GM23338 (cell line): Measurements from ENCODE around the gene RGS3. TPM values are rescaled to one million over a fixed set of nuclear protein-coding genes. Genes with fewer than 3 reads are reported as not detected.

Experiments
- ATAC-seq: fragments of 200-7000 bp; cut with Tn5 transposase; 3 replicates; pipeline ENCODE4 v1.9.1; 2020
- DNase-seq: peaks from one replicate; pipeline ENCODE4 v3.0.0-alpha.2; 2015; ENCODE audit warnings: low spot score
- H2AFZ ChIP-seq: fragments of 200-600 bp; sonication (generic); 2 replicates; pipeline ENCODE4 v1.8.0; 2016; ENCODE audit warnings: antibody characterized with exemption, mild to moderate bottlenecking, moderate library complexity
- H3F3A ChIP-seq: fragments of 200-600 bp; sonication (generic); replicated peaks from 2 replicates; pipeline ENCODE4 v1.8.0; 2017; ENCODE audit warnings: antibody characterized with exemption, mixed run types, low read depth
- H3K27ac ChIP-seq: fragments of 200-600 bp; sonication (generic); 2 replicates; pipeline ENCODE4 v1.6.1; 2016; ENCODE audit warnings: low read depth
- H3K27me3 ChIP-seq: fragments of 200-600 bp; sonication (generic); 2 replicates; pipeline ENCODE4 v1.8.0; 2016; ENCODE audit warnings: mild to moderate bottlenecking, mixed run types, moderate library complexity; ENCODE audit not compliant: insufficient read depth
- H3K36me3 ChIP-seq: fragments of 200-600 bp; sonication (generic); 2 replicates; pipeline ENCODE4 v1.8.0; 2016; ENCODE audit warnings: mild to moderate bottlenecking; ENCODE audit not compliant: insufficient read depth
- H3K4me1 ChIP-seq: fragments of 200-600 bp; sonication (generic); 2 replicates; pipeline ENCODE4 v1.8.0; 2016; ENCODE audit warnings: mild to moderate bottlenecking, moderate library complexity; ENCODE audit not compliant: insufficient read depth
- H3K4me2 ChIP-seq: fragments of 200-600 bp; sonication (generic); 2 replicates; pipeline ENCODE4 v1.7.1; 2017; ENCODE audit warnings: mixed run types
- H3K4me3 ChIP-seq: fragments of 200-600 bp; sonication (generic); 2 replicates; pipeline ENCODE4 v1.6.1; 2016; ENCODE audit warnings: mixed run types
- H3K79me2 ChIP-seq: fragments of 200-600 bp; sonication (generic); replicated peaks from 2 replicates; pipeline ENCODE4 v1.8.0; 2017; ENCODE audit warnings: mild to moderate bottlenecking; ENCODE audit not compliant: insufficient read depth
- H3K9me2 ChIP-seq: fragments of 200-600 bp; sonication (generic); 2 replicates; pipeline ENCODE4 v1.8.0; 2017; ENCODE audit not compliant: insufficient read depth
- H4K20me1 ChIP-seq: fragments of 200-600 bp; sonication (generic); replicated peaks from 2 replicates; pipeline ENCODE4 v1.8.0; 2017; ENCODE audit warnings: mild to moderate bottlenecking; ENCODE audit not compliant: insufficient read depth
- H3K27ac Mint-ChIP-seq: 2 replicates; pipeline ENCODE4 v1.8.0; 2020; ENCODE audit warnings: inconsistent platforms, mild to moderate bottlenecking, moderate library complexity, mixed read lengths
- H3K27me3 Mint-ChIP-seq: 3 replicates; pipeline ENCODE4 v1.8.0; 2022; ENCODE audit warnings: low read depth, mild to moderate bottlenecking, moderate library complexity, mixed read lengths, inconsistent platforms; ENCODE audit not compliant: insufficient read depth, poor library complexity
- H3K36me3 Mint-ChIP-seq: 3 replicates; pipeline ENCODE4 v1.8.0; 2021; ENCODE audit warnings: low read depth, mild to moderate bottlenecking, inconsistent platforms, moderate library complexity, mixed read lengths
- H3K4me1 Mint-ChIP-seq: 3 replicates; pipeline ENCODE4 v1.8.0; 2020; ENCODE audit warnings: mild to moderate bottlenecking, inconsistent platforms, mixed read lengths
- H3K4me3 Mint-ChIP-seq: 3 replicates; pipeline ENCODE4 v1.8.0; 2021; ENCODE audit warnings: moderate library complexity, mild to moderate bottlenecking, inconsistent platforms, mixed read lengths
- H3K9me3 Mint-ChIP-seq: 3 replicates; pipeline ENCODE4 v1.8.0; 2020; ENCODE audit warnings: moderate library complexity, mild to moderate bottlenecking, inconsistent platforms, mixed read lengths
- CTCF ChIP-seq, 2 experiments: fragments of 200-600 bp in 1 of 2; sonication (generic) in 1 of 2; conservative IDR thresholded peaks; 2 replicates each; pipeline versions ENCODE4 v1.5.1 to v1.6.1; 2016 to 2017; ENCODE audit warnings: antibody characterized with exemption in 2 of 2, low read depth in 2 of 2, mild to moderate bottlenecking in 2 of 2, moderate library complexity in 1 of 2
- ETS1 ChIP-seq: IDR thresholded peaks from 2 replicates; pipeline ENCODE4 v1.6.1; 2016; ENCODE audit warnings: antibody characterized with exemption
- EZH2 ChIP-seq: fragments of 200-600 bp; sonication (generic); IDR thresholded peaks from one replicate; pipeline ENCODE4 v1.8.0; 2017; ENCODE audit warnings: antibody characterized with exemption, mild to moderate bottlenecking, low read depth; ENCODE audit not compliant: unreplicated experiment
- EZH2phosphoT487 ChIP-seq: fragments of 200-600 bp; sonication (generic); IDR thresholded peaks from one replicate; pipeline ENCODE4 v1.8.1; 2018; ENCODE audit warnings: antibody characterized with exemption; ENCODE audit not compliant: unreplicated experiment
- JUNB ChIP-seq: IDR thresholded peaks from one replicate; pipeline ENCODE4 v1.6.1; 2016; ENCODE audit warnings: antibody characterized with exemption; ENCODE audit not compliant: unreplicated experiment
- NANOG ChIP-seq: IDR thresholded peaks from 2 replicates; pipeline ENCODE4 v1.6.1; 2016; ENCODE audit warnings: antibody characterized with exemption, borderline replicate concordance
- POLR2AphosphoS5 ChIP-seq: IDR thresholded peaks from 2 replicates; pipeline ENCODE4 v1.6.1; 2016; ENCODE audit warnings: antibody characterized with exemption, low read depth
- ZNF331 ChIP-seq: fragments of 250-450 bp; sonication (Bioruptor Pico); IDR thresholded peaks from 2 replicates; pipeline ENCODE4 v1.5.0; 2020; ENCODE audit warnings: low read depth, mild to moderate bottlenecking, moderate library complexity
- polyA plus RNA-seq: library from polyadenylated mRNA; unstranded; fragments of >200 nt; fragmentation: Nextera tagmentation; extraction: Ambion mirVana; gene quantifications from 2 replicates; pipeline ENCODE4 v1.2.1, GENCODE V29; 2016
- total RNA-seq: library from RNA; depleted of rRNA; stranded (reverse); fragments of >200 nt; shearing (Covaris generic); gene quantifications from 2 replicates; pipeline ENCODE4 v1.2.3, GENCODE V29; 2014
- TF ChIP-seq, protein P1 (sequence below): IDR thresholded peaks from one replicate; pipeline ENCODE4 v1.6.1; 2018; ENCODE audit warnings: antibody characterized with exemption; ENCODE audit not compliant: unreplicated experiment
- TF ChIP-seq, protein P2 (sequence below): fragments of 250-450 bp; sonication (Bioruptor Pico); IDR thresholded peaks from 2 replicates; pipeline ENCODE4 v1.5.0; 2020; ENCODE audit warnings: mild to moderate bottlenecking, moderate library complexity

Gene RGS3
- total and polyA plus RNA-seq, 2 experiments from 2014 or later: 14.2 to 24.3 TPM

GRCh38 chr9:113603773-113604172 is 140.2 kb downstream of the RGS3 start (continued):
- no peak for TF ChIP-seq NANOG
- no peak for TF ChIP-seq POLR2AphosphoS5
- no peak for TF ChIP-seq EZH2phosphoT487
- TF ChIP-seq EZH2: no peak

GRCh38 chr9:113604393-113604792 is 140.9 kb downstream of the RGS3 start:
- Mint-ChIP-seq H3K27me3 (peaks cover 10% of the 10 kb centered on the region), H3K4me3 (no peak overlapping the region), H3K27ac (no peak overlapping the region), H3K36me3 (no peaks in the 10 kb centered on the region), H3K9me3 (no peaks in the 10 kb centered on the region), H3K4me1 (peaks cover 38% of the 10 kb centered on the region)
- H3K4me3 ChIP-seq: no peak overlapping the region
- no peak for DNase-seq
- no peak for TF ChIP-seq CTCF (conservative IDR thresholded peaks at IDR 0.05; ENCODE audit: low read depth in 2 of 2)
- no peak for TF ChIP-seq JUNB
- TF ChIP-seq, protein P1, sequence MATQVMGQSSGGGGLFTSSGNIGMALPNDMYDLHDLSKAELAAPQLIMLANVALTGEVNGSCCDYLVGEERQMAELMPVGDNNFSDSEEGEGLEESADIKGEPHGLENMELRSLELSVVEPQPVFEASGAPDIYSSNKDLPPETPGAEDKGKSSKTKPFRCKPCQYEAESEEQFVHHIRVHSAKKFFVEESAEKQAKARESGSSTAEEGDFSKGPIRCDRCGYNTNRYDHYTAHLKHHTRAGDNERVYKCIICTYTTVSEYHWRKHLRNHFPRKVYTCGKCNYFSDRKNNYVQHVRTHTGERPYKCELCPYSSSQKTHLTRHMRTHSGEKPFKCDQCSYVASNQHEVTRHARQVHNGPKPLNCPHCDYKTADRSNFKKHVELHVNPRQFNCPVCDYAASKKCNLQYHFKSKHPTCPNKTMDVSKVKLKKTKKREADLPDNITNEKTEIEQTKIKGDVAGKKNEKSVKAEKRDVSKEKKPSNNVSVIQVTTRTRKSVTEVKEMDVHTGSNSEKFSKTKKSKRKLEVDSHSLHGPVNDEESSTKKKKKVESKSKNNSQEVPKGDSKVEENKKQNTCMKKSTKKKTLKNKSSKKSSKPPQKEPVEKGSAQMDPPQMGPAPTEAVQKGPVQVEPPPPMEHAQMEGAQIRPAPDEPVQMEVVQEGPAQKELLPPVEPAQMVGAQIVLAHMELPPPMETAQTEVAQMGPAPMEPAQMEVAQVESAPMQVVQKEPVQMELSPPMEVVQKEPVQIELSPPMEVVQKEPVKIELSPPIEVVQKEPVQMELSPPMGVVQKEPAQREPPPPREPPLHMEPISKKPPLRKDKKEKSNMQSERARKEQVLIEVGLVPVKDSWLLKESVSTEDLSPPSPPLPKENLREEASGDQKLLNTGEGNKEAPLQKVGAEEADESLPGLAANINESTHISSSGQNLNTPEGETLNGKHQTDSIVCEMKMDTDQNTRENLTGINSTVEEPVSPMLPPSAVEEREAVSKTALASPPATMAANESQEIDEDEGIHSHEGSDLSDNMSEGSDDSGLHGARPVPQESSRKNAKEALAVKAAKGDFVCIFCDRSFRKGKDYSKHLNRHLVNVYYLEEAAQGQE: no peak
- TF ChIP-seq POLR2AphosphoS5: no peak
- TF ChIP-seq, protein P2, sequence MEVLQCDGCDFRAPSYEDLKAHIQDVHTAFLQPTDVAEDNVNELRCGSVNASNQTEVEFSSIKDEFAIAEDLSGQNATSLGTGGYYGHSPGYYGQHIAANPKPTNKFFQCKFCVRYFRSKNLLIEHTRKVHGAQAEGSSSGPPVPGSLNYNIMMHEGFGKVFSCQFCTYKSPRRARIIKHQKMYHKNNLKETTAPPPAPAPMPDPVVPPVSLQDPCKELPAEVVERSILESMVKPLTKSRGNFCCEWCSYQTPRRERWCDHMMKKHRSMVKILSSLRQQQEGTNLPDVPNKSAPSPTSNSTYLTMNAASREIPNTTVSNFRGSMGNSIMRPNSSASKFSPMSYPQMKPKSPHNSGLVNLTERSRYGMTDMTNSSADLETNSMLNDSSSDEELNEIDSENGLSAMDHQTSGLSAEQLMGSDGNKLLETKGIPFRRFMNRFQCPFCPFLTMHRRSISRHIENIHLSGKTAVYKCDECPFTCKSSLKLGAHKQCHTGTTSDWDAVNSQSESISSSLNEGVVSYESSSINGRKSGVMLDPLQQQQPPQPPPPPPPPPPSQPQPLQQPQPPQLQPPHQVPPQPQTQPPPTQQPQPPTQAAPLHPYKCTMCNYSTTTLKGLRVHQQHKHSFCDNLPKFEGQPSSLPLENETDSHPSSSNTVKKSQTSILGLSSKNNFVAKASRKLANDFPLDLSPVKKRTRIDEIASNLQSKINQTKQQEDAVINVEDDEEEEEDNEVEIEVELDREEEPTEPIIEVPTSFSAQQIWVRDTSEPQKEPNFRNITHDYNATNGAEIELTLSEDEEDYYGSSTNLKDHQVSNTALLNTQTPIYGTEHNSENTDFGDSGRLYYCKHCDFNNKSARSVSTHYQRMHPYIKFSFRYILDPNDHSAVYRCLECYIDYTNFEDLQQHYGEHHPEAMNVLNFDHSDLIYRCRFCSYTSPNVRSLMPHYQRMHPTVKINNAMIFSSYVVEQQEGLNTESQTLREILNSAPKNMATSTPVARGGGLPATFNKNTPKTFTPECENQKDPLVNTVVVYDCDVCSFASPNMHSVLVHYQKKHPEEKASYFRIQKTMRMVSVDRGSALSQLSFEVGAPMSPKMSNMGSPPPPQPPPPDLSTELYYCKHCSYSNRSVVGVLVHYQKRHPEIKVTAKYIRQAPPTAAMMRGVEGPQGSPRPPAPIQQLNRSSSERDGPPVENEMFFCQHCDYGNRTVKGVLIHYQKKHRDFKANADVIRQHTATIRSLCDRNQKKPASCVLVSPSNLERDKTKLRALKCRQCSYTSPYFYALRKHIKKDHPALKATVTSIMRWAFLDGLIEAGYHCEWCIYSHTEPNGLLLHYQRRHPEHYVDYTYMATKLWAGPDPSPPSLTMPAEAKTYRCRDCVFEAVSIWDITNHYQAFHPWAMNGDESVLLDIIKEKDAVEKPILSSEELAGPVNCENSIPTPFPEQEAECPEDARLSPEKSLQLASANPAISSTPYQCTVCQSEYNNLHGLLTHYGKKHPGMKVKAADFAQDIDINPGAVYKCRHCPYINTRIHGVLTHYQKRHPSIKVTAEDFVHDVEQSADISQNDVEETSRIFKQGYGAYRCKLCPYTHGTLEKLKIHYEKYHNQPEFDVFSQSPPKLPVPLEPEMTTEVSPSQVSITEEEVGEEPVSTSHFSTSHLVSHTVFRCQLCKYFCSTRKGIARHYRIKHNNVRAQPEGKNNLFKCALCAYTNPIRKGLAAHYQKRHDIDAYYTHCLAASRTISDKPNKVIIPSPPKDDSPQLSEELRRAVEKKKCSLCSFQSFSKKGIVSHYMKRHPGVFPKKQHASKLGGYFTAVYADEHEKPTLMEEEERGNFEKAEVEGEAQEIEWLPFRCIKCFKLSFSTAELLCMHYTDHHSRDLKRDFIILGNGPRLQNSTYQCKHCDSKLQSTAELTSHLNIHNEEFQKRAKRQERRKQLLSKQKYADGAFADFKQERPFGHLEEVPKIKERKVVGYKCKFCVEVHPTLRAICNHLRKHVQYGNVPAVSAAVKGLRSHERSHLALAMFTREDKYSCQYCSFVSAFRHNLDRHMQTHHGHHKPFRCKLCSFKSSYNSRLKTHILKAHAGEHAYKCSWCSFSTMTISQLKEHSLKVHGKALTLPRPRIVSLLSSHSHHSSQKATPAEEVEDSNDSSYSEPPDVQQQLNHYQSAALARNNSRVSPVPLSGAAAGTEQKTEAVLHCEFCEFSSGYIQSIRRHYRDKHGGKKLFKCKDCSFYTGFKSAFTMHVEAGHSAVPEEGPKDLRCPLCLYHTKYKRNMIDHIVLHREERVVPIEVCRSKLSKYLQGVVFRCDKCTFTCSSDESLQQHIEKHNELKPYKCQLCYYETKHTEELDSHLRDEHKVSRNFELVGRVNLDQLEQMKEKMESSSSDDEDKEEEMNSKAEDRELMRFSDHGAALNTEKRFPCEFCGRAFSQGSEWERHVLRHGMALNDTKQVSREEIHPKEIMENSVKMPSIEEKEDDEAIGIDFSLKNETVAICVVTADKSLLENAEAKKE: no peak
- TF ChIP-seq ETS1: no peak
- TF ChIP-seq ZNF331 (CRISPR knock-in tag): no peak
- ATAC-seq: no peak
- no peaks in the 10 kb centered on the region for H3K9me2 ChIP-seq
- H3K4me2 ChIP-seq: no peak overlapping the region
- H3K79me2 ChIP-seq: no peaks in the 10 kb centered on the region
- 0 out of 2 replicates have a peak, but pooled peaks cover 4% of the 10 kb centered on the region for H3F3A ChIP-seq
- H3K36me3 ChIP-seq: no peaks in the 10 kb centered on the region
- no peak overlapping the region for H3K27ac ChIP-seq
- no peaks in the 10 kb centered on the region for H3K27me3 ChIP-seq
- peaks cover 22% of the 10 kb centered on the region for H3K4me1 ChIP-seq
- H4K20me1 ChIP-seq: no peaks in the 10 kb centered on the region
- H2AFZ ChIP-seq: peak overlapping the region; percentile 59; the same call in 1 of the 2 replicates
